ENCODE measurements around the gene MYLIP.
A peak's percentile ranks its signal among the peaks of the same experiment; 100 is the strongest.

Gene MYLIP

GRCh38 chr6:16128759-16129622, at the start of gene MYLIP:
Gene MYLIP (plus strand): TSS chr6:16129086. CDS start chr6:16129323, 237 bp downstream.
- DNase-seq: peak; percentile 98

DNA sequence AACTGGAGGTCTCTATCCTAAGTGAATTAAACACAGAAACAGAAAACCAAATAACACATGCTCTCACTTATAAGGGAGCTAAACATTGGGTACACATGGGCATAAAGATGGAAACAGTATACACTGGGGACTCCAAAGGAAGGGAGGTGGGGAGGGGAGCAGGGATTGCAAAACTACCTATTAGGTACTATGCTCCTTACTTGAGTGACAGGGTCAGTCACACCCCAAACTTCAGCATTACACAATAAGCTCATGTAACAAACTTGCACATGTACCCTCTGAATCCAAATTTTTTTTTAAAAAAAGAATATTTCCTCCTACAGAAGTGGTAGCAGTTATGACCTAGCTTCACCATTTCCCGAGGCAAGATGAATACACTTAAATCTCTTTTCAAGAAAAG, 49.5 kb upstream of the MYLIP start:
- no peak for DNase-seq

GRCh38 chr6:16080204-16080603, 48.7 kb upstream of the MYLIP start:
- no peak for DNase-seq

DNA sequence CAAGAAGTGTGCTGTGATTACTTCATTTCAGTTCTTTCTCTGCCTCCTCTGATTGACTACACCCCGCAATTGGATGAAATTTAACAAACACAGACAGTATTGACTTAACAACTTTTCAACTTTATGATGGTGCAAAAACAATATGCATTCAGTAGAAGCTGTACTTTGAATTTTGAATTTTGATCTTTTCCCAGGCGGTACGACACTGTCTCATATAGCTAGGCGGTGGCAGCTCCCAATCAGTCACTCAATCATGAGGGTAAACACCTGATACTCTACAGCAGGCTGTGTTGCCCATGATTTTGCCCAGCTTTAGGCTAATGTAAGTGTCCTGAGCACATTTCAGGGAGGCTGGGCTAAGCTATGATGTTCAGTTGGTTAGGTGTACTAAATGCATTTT, 47.6 kb upstream of the MYLIP start:
- DNase-seq: no peak

DNA sequence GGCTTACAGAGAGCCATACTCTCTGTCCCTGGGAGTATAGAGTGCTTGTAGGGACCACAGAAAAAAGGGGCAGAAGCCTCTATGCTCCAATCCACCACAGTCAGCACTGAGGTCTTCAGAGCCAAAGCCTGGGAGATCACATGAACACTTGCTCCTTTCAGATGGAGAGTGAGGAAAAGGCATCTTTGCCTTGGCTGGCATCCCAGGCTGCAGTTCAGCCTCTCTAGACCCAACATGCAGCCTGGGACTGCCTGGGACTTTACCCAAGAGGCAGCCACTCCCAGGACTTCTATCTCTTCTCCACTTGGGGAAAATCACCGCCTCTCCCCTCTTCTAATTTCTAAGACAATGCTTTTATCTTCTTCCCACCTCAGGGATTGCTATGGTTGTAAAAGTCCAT, 46.5 kb upstream of the MYLIP start:
- DNase-seq: no peak

GRCh38 chr6:16086965-16087364, 41.9 kb upstream of the MYLIP start:
- no peak for DNase-seq

DNA sequence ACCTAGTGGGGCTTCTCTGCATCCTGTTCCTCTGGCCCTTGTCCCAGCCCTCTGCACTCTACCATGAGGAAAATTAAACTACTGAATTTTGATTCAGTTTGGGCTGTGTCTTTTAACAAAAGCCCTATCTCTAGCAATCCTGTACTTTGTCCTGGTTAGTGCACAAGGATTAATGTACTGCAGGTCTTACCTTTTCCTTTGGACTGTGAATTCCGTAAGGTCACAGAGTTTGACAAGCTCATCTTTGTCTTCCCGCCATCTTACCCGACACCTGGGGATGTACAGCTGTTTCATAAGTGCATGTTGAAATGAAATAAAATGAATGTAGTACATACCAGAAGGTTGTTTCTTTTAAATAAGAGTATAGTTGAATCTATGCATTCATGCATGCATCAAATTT, 41.5 kb upstream of the MYLIP start:
- DNase-seq: no peak

GRCh38 chr6:16088409-16088808, 40.5 kb upstream of the MYLIP start:
- no peak for DNase-seq

- DNase-seq: no peak
These were observed 39.4 kb upstream of the MYLIP start for GRCh38 chr6:16089232-16090062.

- no peak for DNase-seq
These were observed 38.4 kb upstream of the MYLIP start for GRCh38 chr6:16090452-16090851.

DNA sequence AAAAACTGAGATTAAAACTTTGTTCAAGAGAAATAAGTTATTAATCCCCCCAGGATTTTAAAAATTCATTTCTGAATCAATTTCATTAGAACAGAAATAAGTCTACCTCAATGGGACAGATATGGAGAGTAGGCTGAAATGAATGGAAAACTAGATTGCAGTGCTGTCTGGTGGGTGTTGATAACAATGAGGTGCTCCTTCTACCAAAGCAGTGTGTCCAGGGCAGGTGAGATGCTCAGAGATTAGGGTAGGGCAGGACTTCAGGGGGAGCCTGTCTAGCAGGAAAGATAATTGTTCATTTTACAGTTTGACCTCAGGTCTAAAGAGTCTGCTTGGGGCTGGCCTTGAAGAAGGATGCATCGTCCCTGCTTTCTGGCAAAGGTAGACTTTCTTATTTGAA, 38.0 kb upstream of the MYLIP start:
- no peak for DNase-seq

DNA sequence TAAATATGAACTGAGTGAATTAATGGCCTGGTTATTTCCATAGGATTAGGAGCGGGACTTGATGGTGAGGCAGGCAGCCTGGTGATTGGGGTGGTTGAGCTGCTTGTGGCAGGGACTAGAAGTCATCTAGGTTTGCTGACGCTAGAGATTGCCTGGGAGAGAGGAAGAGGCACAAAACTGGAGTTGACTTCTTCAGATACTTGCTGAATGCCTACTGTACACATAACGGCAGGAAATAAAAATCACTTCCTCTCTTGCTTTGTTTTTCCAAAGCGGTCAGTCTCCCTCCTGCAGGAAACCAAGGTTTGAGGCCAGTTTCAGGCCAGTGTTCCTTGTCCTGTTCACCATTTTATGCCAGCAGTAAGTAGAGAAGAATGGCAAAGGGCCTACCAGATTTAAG, 36.7 kb upstream of the MYLIP start:
- no peak for DNase-seq

GRCh38 chr6:16092990-16093389, 35.9 kb upstream of the MYLIP start:
- DNase-seq: no peak

- DNase-seq: no peak
These were observed 33.7 kb upstream of the MYLIP start for GRCh38 chr6:16095180-16095579.

- no peak for DNase-seq
These were observed 31.3 kb upstream of the MYLIP start for GRCh38 chr6:16097382-16098171.

- DNase-seq: no peak
These were observed 30.7 kb upstream of the MYLIP start for GRCh38 chr6:16098211-16098610.

DNA sequence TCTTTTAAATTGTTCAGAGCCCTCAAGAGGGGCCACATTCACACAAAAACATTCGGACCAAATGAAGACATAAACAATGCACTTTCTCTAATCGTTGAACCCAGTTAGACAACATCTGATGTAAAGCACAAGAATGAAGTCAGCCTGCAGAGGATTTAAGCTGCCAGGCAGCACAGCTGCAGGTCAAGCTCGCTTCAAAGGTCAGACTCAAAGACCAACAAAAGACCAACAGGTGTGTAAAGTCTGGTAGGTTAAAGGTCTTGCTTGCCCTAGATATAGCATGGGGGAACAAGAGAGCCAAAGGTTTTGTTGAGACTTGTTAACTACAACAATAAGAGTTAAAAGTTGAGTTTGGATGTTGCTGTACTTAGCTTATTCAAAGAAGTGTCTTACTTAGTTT, 26.7 kb upstream of the MYLIP start:
- DNase-seq: no peak

DNA sequence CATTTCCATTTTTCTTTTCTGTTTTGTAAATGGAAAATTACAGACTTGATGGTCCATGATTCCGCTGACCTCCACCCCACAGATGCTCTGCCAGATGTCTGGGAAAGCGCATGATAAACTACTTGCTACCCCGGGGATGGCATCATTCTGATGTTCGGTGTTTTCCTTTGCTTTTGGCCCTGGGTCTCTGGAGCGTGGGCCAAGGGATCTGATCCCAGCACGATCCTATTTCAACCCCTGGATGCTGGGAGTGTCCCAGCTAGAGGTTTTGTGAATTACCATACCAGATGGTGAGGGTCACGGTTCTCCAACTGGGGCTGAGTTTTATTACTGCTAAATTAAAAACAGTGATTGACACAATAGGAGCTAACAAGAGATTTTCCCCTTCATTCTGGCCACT, 25.2 kb upstream of the MYLIP start:
- no peak for DNase-seq

- no peak for DNase-seq
These were observed 24.1 kb upstream of the MYLIP start for GRCh38 chr6:16104624-16105433.

DNA sequence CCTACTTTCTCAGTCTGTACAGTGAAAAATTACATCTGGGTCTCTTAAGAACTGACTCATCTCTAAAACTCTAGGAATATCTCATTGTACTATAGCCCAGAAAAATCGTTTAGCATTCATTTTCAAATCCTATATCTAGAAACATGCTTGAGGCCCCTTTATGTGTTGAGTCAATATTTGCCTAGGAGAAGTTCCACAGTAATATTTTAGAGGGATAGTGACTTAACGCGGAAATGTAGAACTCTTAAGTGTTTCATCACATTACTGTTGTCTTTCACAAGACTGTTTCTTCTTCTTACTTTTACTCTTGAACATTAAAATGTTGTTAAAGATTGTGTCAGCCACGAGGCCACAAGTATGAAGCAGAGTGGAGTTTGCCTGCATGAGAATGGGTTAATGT, 23.0 kb upstream of the MYLIP start:
- DNase-seq: no peak

GRCh38 chr6:16106991-16107787, 21.7 kb upstream of the MYLIP start:
- DNase-seq: no peak

GRCh38 chr6:16108419-16108818, 20.5 kb upstream of the MYLIP start:
- no peak for DNase-seq
